Neural cell (in vitro differentiated cells): ENCODE results near the gene SREK1. TPM values are rescaled to one million over a fixed set of nuclear protein-coding genes. Genes with fewer than 3 reads are reported as not detected.

Experiments used
- H2AFZ ChIP-seq: fragments of 200-600, 300-800 bp; sonication (generic), shearing (Covaris generic); 2 replicates; pipeline ENCODE4 v1.6.0; 2014; ENCODE audit warnings: low read depth, mild to moderate bottlenecking, antibody characterized with exemption, low read length, moderate library complexity
- H3F3A ChIP-seq: fragments of 200-600 bp; shearing (Covaris generic); 2 replicates; pipeline ENCODE4 v1.6.1; 2016; ENCODE audit warnings: mild to moderate bottlenecking, moderate library complexity, mixed read lengths, antibody characterized with exemption, low read length; ENCODE audit not compliant: insufficient read depth, poor library complexity, severe bottlenecking
- H3K27ac ChIP-seq: fragments of 200-600, 300-800 bp; sonication (generic), shearing (Covaris generic); 2 replicates; pipeline ENCODE4 v1.5.1; 2014; ENCODE audit warnings: mild to moderate bottlenecking, low read length, moderate library complexity
- H3K27me3 ChIP-seq: fragments of 300-800, 200-600 bp; sonication (generic), shearing (Covaris generic); 2 replicates; pipeline ENCODE4 v1.6.0; 2014; ENCODE audit warnings: mild to moderate bottlenecking, low read depth, low read length, moderate library complexity; ENCODE audit not compliant: insufficient read depth
- H3K36me3 ChIP-seq: fragments of 300-800, 200-600 bp; sonication (generic), shearing (Covaris generic); 2 replicates; pipeline ENCODE4 v1.5.1; 2014; ENCODE audit warnings: mild to moderate bottlenecking, antibody characterized with exemption, low read length, moderate library complexity; ENCODE audit not compliant: insufficient read depth
- H3K4me2 ChIP-seq: fragments of 300-800, 200-600 bp; sonication (generic), shearing (Covaris generic); 2 replicates; pipeline ENCODE4 v1.6.0; 2014; ENCODE audit warnings: mild to moderate bottlenecking, low read length
- H3K4me3 ChIP-seq: fragments of 300-800, 200-600 bp; sonication (generic), shearing (Covaris generic); 2 replicates; pipeline ENCODE4 v1.5.1; 2014; ENCODE audit warnings: mild to moderate bottlenecking, low read length, moderate library complexity
- H3K79me2 ChIP-seq: fragments of 200-600 bp; shearing (Covaris generic); replicated peaks from 2 replicates; pipeline ENCODE4 v1.6.0; 2014; ENCODE audit warnings: mild to moderate bottlenecking, low read length, moderate library complexity; ENCODE audit not compliant: insufficient read depth
- H3K9ac ChIP-seq: fragments of 300-800, 200-600 bp; sonication (generic), shearing (Covaris generic); 2 replicates; pipeline ENCODE4 v1.6.1; 2016; ENCODE audit warnings: mild to moderate bottlenecking, low read length, mixed read lengths
- H3K9me2 ChIP-seq: fragments of 200-600 bp; shearing (Covaris generic); 2 replicates; pipeline ENCODE4 v1.6.1; 2016; ENCODE audit warnings: mild to moderate bottlenecking, low read length, mixed read lengths; ENCODE audit not compliant: insufficient read depth
- H3K9me3 ChIP-seq: fragments of 200-600, 300-800 bp; sonication (generic), shearing (Covaris generic); 2 replicates; pipeline ENCODE4 v1.6.1; 2016; ENCODE audit warnings: mild to moderate bottlenecking, mixed run types, low read length, moderate library complexity, mixed read lengths
- H4K20me1 ChIP-seq: fragments of 200-600 bp; shearing (Covaris generic); 2 replicates; pipeline ENCODE4 v1.6.1; 2016; ENCODE audit warnings: mild to moderate bottlenecking, mixed run types; ENCODE audit not compliant: insufficient read depth
- EP300 ChIP-seq: fragments of 450-650 bp; conservative IDR thresholded peaks from 2 replicates; pipeline ENCODE4 v1.6.1; 2014; ENCODE audit warnings: antibody characterized with exemption, mild to moderate bottlenecking, moderate library complexity; ENCODE audit not compliant: poor library complexity, severe bottlenecking
- EZH2 ChIP-seq: fragments of 200-600, 300-800 bp; shearing (Covaris generic), sonication (generic); IDR thresholded peaks from 2 replicates; pipeline ENCODE4 v1.6.1; 2014; ENCODE audit warnings: antibody characterized with exemption, low read length, borderline replicate concordance, mild to moderate bottlenecking; ENCODE audit not compliant: insufficient read depth, poor library complexity, severe bottlenecking
- MXI1 ChIP-seq: fragments of 450-650 bp; conservative IDR thresholded peaks from 2 replicates; pipeline ENCODE4 v1.6.1; 2014; ENCODE audit warnings: antibody characterized with exemption, mild to moderate bottlenecking; ENCODE audit not compliant: poor library complexity, severe bottlenecking
- POLR2AphosphoS5 ChIP-seq: IDR thresholded peaks from 2 replicates; pipeline ENCODE4 v1.6.1; 2012
- RAD21 ChIP-seq: fragments of 450-650 bp; conservative IDR thresholded peaks from 2 replicates; pipeline ENCODE4 v1.6.1; 2014; ENCODE audit warnings: antibody characterized with exemption, mild to moderate bottlenecking, moderate library complexity
- SMC3 ChIP-seq: fragments of 450-650 bp; conservative IDR thresholded peaks from 2 replicates; pipeline ENCODE4 v1.6.1; 2014; ENCODE audit warnings: antibody characterized with exemption, mild to moderate bottlenecking, moderate library complexity; ENCODE audit not compliant: poor library complexity
- TAF1 ChIP-seq: IDR thresholded peaks from 2 replicates; pipeline ENCODE4 v1.6.1; 2012; ENCODE audit warnings: low read depth
- polyA plus RNA-seq: library from polyadenylated mRNA; depleted of rRNA; stranded (reverse); fragments of >200 nt; gene quantifications from 2 replicates; pipeline ENCODE4 v1.2.3, GENCODE V29; 2014
- TF ChIP-seq, protein P1 (sequence below): IDR thresholded peaks from 2 replicates; pipeline ENCODE4 v1.6.1; 2012; ENCODE audit warnings: borderline replicate concordance
- TF ChIP-seq, protein P2 (sequence below): fragments of 450-650 bp; IDR thresholded peaks from 2 replicates; pipeline ENCODE4 v1.5.1; 2014; ENCODE audit warnings: antibody characterized with exemption, mild to moderate bottlenecking, moderate library complexity; ENCODE audit not compliant: poor library complexity, severe bottlenecking

SREK1 gene
- polyA plus RNA-seq, 1 donor from 2014 or later = 73.6 TPM

DNA sequence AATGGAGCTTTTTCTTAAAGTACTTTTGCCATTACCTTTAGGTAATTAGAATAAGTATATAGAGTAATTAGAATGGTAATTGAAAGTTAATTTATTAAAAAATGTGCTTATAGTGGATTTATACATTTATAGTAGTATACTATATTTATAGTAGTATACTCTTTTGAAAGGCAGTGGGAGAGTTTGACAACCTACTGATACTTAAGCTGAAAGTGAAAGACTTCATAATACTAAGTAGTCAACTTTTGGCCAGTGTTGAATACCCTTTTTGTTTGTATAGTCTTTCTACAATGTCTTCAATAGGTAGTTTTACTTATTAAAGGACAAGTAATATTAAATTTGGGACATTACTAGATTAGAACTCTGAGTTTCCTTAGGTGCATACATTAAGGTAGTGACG is 12.9 kb downstream of the SREK1 start:
- H3K9me3 ChIP-seq = no peaks in the 10 kb centered on the region
- no peak overlapping the region for H3K4me2 ChIP-seq
- no peaks in the 10 kb centered on the region for H3F3A ChIP-seq
- TF ChIP-seq POLR2AphosphoS5 = no peak
- TF ChIP-seq EP300 = no peak
- no peak for TF ChIP-seq SMC3
- no peak for TF ChIP-seq TAF1
- TF ChIP-seq, protein P1, sequence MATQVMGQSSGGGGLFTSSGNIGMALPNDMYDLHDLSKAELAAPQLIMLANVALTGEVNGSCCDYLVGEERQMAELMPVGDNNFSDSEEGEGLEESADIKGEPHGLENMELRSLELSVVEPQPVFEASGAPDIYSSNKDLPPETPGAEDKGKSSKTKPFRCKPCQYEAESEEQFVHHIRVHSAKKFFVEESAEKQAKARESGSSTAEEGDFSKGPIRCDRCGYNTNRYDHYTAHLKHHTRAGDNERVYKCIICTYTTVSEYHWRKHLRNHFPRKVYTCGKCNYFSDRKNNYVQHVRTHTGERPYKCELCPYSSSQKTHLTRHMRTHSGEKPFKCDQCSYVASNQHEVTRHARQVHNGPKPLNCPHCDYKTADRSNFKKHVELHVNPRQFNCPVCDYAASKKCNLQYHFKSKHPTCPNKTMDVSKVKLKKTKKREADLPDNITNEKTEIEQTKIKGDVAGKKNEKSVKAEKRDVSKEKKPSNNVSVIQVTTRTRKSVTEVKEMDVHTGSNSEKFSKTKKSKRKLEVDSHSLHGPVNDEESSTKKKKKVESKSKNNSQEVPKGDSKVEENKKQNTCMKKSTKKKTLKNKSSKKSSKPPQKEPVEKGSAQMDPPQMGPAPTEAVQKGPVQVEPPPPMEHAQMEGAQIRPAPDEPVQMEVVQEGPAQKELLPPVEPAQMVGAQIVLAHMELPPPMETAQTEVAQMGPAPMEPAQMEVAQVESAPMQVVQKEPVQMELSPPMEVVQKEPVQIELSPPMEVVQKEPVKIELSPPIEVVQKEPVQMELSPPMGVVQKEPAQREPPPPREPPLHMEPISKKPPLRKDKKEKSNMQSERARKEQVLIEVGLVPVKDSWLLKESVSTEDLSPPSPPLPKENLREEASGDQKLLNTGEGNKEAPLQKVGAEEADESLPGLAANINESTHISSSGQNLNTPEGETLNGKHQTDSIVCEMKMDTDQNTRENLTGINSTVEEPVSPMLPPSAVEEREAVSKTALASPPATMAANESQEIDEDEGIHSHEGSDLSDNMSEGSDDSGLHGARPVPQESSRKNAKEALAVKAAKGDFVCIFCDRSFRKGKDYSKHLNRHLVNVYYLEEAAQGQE = no peak
- TF ChIP-seq RAD21 = no peak
- no peak for TF ChIP-seq EZH2
- TF ChIP-seq, protein P2, sequence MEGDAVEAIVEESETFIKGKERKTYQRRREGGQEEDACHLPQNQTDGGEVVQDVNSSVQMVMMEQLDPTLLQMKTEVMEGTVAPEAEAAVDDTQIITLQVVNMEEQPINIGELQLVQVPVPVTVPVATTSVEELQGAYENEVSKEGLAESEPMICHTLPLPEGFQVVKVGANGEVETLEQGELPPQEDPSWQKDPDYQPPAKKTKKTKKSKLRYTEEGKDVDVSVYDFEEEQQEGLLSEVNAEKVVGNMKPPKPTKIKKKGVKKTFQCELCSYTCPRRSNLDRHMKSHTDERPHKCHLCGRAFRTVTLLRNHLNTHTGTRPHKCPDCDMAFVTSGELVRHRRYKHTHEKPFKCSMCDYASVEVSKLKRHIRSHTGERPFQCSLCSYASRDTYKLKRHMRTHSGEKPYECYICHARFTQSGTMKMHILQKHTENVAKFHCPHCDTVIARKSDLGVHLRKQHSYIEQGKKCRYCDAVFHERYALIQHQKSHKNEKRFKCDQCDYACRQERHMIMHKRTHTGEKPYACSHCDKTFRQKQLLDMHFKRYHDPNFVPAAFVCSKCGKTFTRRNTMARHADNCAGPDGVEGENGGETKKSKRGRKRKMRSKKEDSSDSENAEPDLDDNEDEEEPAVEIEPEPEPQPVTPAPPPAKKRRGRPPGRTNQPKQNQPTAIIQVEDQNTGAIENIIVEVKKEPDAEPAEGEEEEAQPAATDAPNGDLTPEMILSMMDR = no peak
- TF ChIP-seq MXI1 = no peak
- no peaks in the 10 kb centered on the region for H4K20me1 ChIP-seq
- no peak overlapping the region for H3K4me3 ChIP-seq
- H3K79me2 ChIP-seq = peaks cover 43% of the 10 kb centered on the region
- peaks cover 4% of the 10 kb centered on the region for H3K9me2 ChIP-seq
- peaks cover 5% of the 10 kb centered on the region for H3K36me3 ChIP-seq
- no peak overlapping the region for H2AFZ ChIP-seq
- no peak overlapping the region for H3K27ac ChIP-seq
- no peak overlapping the region for H3K9ac ChIP-seq
- H3K27me3 ChIP-seq = no peaks in the 10 kb centered on the region

DNA sequence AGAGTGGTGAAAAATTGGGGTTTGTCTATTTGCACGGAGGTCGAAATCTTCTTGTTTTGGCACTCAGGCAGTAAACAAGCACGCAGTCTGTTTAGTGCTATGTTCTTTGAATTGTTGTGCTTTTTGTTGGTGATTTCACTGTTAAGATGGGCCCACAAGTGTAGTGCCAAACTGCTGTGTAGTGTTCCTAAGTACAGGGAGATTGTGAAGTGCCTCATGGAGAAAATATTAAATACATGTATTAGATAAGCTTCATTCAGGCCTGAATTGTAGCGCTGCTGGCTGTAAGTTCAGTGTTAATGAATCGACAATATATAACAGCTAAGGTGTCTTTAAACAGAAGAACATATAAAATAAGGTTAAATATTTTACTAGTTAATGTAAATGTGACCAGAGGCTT is 17.3 kb downstream of the SREK1 start:
- TF ChIP-seq, protein P2 = no peak
- TF ChIP-seq POLR2AphosphoS5 (no peak), MXI1 (no peak), SMC3 (no peak), TAF1 (no peak), EP300 (no peak), EZH2 (no peak), RAD21 (no peak)
- TF ChIP-seq, protein P1 = no peak
- H3K9ac ChIP-seq = no peak overlapping the region
- no peak overlapping the region for H3K4me3 ChIP-seq
- H3K9me2 ChIP-seq = peaks cover 4% of the 10 kb centered on the region
- no peak overlapping the region for H3K4me2 ChIP-seq
- H3K9me3 ChIP-seq = no peaks in the 10 kb centered on the region
- peaks cover 9% of the 10 kb centered on the region for H3K36me3 ChIP-seq
- H4K20me1 ChIP-seq = no peaks in the 10 kb centered on the region
- H3K27ac ChIP-seq = no peak overlapping the region
- peaks cover 12% of the 10 kb centered on the region for H3K79me2 ChIP-seq
- H3F3A ChIP-seq = no peaks in the 10 kb centered on the region
- H3K27me3 ChIP-seq = no peaks in the 10 kb centered on the region
- H2AFZ ChIP-seq = no peak overlapping the region
